Thyroid gland (tissue), 4 donors: ENCODE measurements around the gene C12orf42. TPM values are rescaled to one million over a fixed set of nuclear protein-coding genes. Genes with fewer than 3 reads are reported as not detected.

Experiments used
- DNase-seq, 2 donors: peaks; one replicate each; pipeline ENCODE4 v3.0.0-alpha.2; 2019
- H3K27ac ChIP-seq, 3 donors: fragments of 200-600 bp; sonication (generic); 1 replicate in 2 of 3; 2 replicates in 1 of 3; pipeline ENCODE4 v1.5.1; 2016 to 2019; ENCODE audit warnings: mild to moderate bottlenecking in 1 of 3, moderate library complexity in 1 of 3
- H3K27me3 ChIP-seq: fragments of 200-600 bp; sonication (generic); one replicate; pipeline ENCODE4 v1.5.1; 2019
- H3K36me3 ChIP-seq, 2 donors: fragments of 200-600 bp; sonication (generic); one replicate each; pipeline ENCODE4 v1.5.1; 2016 to 2019
- H3K4me1 ChIP-seq, 2 donors: fragments of 200-600 bp; sonication (generic); one replicate each; pipeline ENCODE4 v1.5.1; 2017 to 2019
- H3K4me3 ChIP-seq, 3 donors: fragments of 200-600 bp; sonication (generic); replicated peaks in 1 of 3; 1 replicate in 2 of 3; 2 replicates in 1 of 3; pipeline ENCODE4 v1.5.1; 2016; ENCODE audit warnings: mild to moderate bottlenecking in 1 of 3
- H3K9me3 ChIP-seq: fragments of 200-600 bp; sonication (generic); one replicate; pipeline ENCODE4 v1.5.1; 2017
- POLR2A ChIP-seq, 2 donors: fragments of 450-650 bp; IDR thresholded peaks; one replicate each; pipeline ENCODE4 v1.6.1; 2017; ENCODE audit warnings: antibody characterized with exemption in 2 of 2, mild to moderate bottlenecking in 2 of 2, moderate library complexity in 1 of 2
- WGBS, 2 donors: methylation state at CpG; one replicate each; pipeline ENCODE4 v1.1.5; 2017; 5-methylcytosine and 5-hydroxymethylcytosine counted together
- intact Hi-C: fragments of 100-400 bp; cut with DNase I; formaldehyde crosslinking; loops from one replicate; pipeline ENCODE4 v1.15.1; 2023
- total RNA-seq, 4 donors: library from RNA; depleted of rRNA; stranded (reverse); fragments of >200 nt; gene quantifications; one replicate each; pipeline ENCODE4 v1.2.3, GENCODE V29; 2016
- TF ChIP-seq, protein P1 (sequence below), 6 experiments: fragments of 200-600 bp in 3 of 6; fragments of 450-650 bp in 3 of 6; sonication (generic) in 3 of 6; IDR thresholded peaks; one replicate each; pipeline ENCODE4 v1.5.1; 2016 to 2019; ENCODE audit warnings: antibody characterized with exemption in 6 of 6, mild to moderate bottlenecking in 2 of 6, inconsistent platforms in 1 of 6, moderate library complexity in 1 of 6

The C12orf42 gene
- total RNA-seq, 4 donors from 2014 or later = not detected

DNA sequence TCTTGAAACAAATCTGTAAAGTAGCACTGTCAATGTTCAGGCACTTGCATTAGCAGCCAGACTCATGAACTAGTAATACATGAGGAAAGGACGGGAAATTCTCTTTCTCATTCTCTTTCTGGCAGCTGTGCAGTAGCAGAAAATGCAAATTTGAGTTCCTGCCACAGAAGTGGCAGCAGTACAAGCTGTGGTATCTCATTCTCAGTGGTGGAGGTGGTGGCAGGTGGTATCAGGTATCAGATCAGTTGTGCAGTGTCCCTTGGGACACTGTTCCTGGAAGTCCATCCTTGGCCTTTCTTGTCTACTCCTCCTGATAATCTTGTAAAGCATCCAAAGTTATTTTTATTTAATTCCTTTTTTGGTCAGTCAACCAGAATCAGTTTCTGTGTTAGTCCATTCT, 103.0 kb downstream of the C12orf42 start:
- no peak overlapping the region for H3K27ac ChIP-seq
- no peak overlapping the region for H3K4me3 ChIP-seq
- H3K9me3 ChIP-seq = no peaks in the 10 kb centered on the region
- H3K36me3 ChIP-seq = no peaks in the 10 kb centered on the region
- intact Hi-C loops = no loop called here
- no peak for DNase-seq
- 61 to 67% methylated on average over 1 of the region's 1 CpG for WGBS, 2 donors
- H3K4me1 ChIP-seq = no peaks in the 10 kb centered on the region
- TF ChIP-seq, protein P1, sequence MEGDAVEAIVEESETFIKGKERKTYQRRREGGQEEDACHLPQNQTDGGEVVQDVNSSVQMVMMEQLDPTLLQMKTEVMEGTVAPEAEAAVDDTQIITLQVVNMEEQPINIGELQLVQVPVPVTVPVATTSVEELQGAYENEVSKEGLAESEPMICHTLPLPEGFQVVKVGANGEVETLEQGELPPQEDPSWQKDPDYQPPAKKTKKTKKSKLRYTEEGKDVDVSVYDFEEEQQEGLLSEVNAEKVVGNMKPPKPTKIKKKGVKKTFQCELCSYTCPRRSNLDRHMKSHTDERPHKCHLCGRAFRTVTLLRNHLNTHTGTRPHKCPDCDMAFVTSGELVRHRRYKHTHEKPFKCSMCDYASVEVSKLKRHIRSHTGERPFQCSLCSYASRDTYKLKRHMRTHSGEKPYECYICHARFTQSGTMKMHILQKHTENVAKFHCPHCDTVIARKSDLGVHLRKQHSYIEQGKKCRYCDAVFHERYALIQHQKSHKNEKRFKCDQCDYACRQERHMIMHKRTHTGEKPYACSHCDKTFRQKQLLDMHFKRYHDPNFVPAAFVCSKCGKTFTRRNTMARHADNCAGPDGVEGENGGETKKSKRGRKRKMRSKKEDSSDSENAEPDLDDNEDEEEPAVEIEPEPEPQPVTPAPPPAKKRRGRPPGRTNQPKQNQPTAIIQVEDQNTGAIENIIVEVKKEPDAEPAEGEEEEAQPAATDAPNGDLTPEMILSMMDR (IDR thresholded peaks at IDR 0.05) = no peak
- TF ChIP-seq POLR2A (IDR thresholded peaks at IDR 0.05) = no peak
- H3K27me3 ChIP-seq = no peaks in the 10 kb centered on the region

- 86 to 89% methylated on average over 4 of the region's 4 CpGs for WGBS, 2 donors
These were observed 104.7 kb downstream of the C12orf42 start for GRCh38 chr12:103391103-103391502.

DNA sequence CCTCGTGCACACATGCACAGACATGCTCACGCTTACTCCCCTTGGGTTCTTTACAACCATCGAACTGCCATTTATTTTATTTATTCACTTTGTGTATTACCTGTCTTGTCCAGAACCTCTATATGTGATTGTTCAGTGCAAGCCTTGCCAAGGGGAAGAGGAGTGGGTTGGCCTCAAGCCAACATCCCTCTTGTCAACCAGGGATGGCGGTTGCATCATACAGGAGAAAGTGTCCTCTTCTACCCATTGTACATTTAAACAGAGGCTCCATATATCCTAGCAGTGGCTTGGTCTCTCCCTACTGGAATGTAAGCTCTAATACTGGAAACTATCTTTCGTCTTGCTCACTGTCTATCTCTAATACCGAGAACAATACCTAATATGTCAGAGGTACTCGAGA, 108.4 kb downstream of the C12orf42 start:
- Histone ChIP-seq H3K27me3 (no peaks in the 10 kb centered on the region), H3K4me3 (no peak overlapping the region), H3K27ac (no peak overlapping the region), H3K4me1 (no peaks in the 10 kb centered on the region), H3K36me3 (no peaks in the 10 kb centered on the region), H3K9me3 (no peaks in the 10 kb centered on the region)
- TF ChIP-seq POLR2A (IDR thresholded peaks at IDR 0.05) = no peak
- TF ChIP-seq, protein P1 (IDR thresholded peaks at IDR 0.05) = no peak
- 80 to 84% methylated on average over 7 of the region's 7 CpGs for WGBS, 2 donors
- intact Hi-C loops = no loop called here
- no peak for DNase-seq

More at GRCh38 chr12:103391103-103391502, 104.7 kb downstream of the C12orf42 start:
- H3K4me1 ChIP-seq = no peaks in the 10 kb centered on the region
- no peak for DNase-seq
- no peak for TF ChIP-seq POLR2A (IDR thresholded peaks at IDR 0.05)
- TF ChIP-seq, protein P1 (IDR thresholded peaks at IDR 0.05) = no peak
- H3K27ac ChIP-seq = no peak overlapping the region
- intact Hi-C loops = no loop called here
- H3K4me3 ChIP-seq = no peak overlapping the region
- no peaks in the 10 kb centered on the region for H3K27me3 ChIP-seq
- H3K9me3 ChIP-seq = no peaks in the 10 kb centered on the region
- H3K36me3 ChIP-seq = no peaks in the 10 kb centered on the region

- H3K9me3 ChIP-seq = no peaks in the 10 kb centered on the region
- WGBS, 2 donors = 68 to 89% methylated on average over 3 of the region's 3 CpGs
These were observed 109.3 kb downstream of the C12orf42 start for GRCh38 chr12:103386451-103386850.

GRCh38 chr12:103382736-103383346, 112.9 kb downstream of the C12orf42 start:
- H3K4me1 ChIP-seq = no peaks in the 10 kb centered on the region
- DNase-seq = no peak
- no peak for TF ChIP-seq POLR2A (IDR thresholded peaks at IDR 0.05)
- TF ChIP-seq, protein P1 (IDR thresholded peaks at IDR 0.05) = no peak
- no peaks in the 10 kb centered on the region for H3K27me3 ChIP-seq
- H3K9me3 ChIP-seq = no peaks in the 10 kb centered on the region
- 42% methylated on average over 1 of the region's 1 CpG for WGBS, 2 donors
- H3K4me3 ChIP-seq = no peak overlapping the region
- no peak overlapping the region for H3K27ac ChIP-seq
- intact Hi-C loops = no loop called here
- H3K36me3 ChIP-seq = no peaks in the 10 kb centered on the region

More at GRCh38 chr12:103386451-103386850, 109.3 kb downstream of the C12orf42 start:
- Histone ChIP-seq H3K36me3 (no peaks in the 10 kb centered on the region), H3K4me3 (no peak overlapping the region), H3K27me3 (no peaks in the 10 kb centered on the region), H3K4me1 (no peaks in the 10 kb centered on the region), H3K27ac (no peak overlapping the region)
- intact Hi-C loops = no loop called here
- TF ChIP-seq, protein P1 (IDR thresholded peaks at IDR 0.05) = no peak
- TF ChIP-seq POLR2A (IDR thresholded peaks at IDR 0.05) = no peak
- DNase-seq = no peak
